Ishikawa (cell line): ENCODE measurements around the gene FAM222A.

Experiments used
- CEBPB ChIP-seq: IDR thresholded peaks from 2 replicates; pipeline ENCODE4 v1.6.1; 2012
- CREB1 ChIP-seq: IDR thresholded peaks from 2 replicates; pipeline ENCODE4 v1.6.1; 2012; ENCODE audit warnings: low read depth
- EGR1 ChIP-seq: IDR thresholded peaks from 2 replicates; pipeline ENCODE4 v1.6.1; 2012
- EP300 ChIP-seq: IDR thresholded peaks from 2 replicates; pipeline ENCODE4 v1.6.1; 2012; ENCODE audit warnings: borderline replicate concordance
- FOXM1 ChIP-seq: IDR thresholded peaks from 2 replicates; pipeline ENCODE4 v1.6.1; 2012; ENCODE audit warnings: low read depth, borderline replicate concordance
- NFIC ChIP-seq: IDR thresholded peaks from 2 replicates; pipeline ENCODE4 v1.6.1; 2012
- RAD21 ChIP-seq: IDR thresholded peaks from 2 replicates; pipeline ENCODE4 v1.6.1; 2012; ENCODE audit warnings: low read depth
- REST ChIP-seq: IDR thresholded peaks from 2 replicates; pipeline ENCODE4 v1.6.1; 2012; ENCODE audit warnings: low read depth, mild to moderate bottlenecking
- TAF1 ChIP-seq: IDR thresholded peaks from 2 replicates; pipeline ENCODE4 v1.6.1; 2012; ENCODE audit warnings: low read depth, mild to moderate bottlenecking
- TCF12 ChIP-seq: IDR thresholded peaks from 2 replicates; pipeline ENCODE4 v1.6.1; 2012; ENCODE audit warnings: low read depth
- TEAD4 ChIP-seq: IDR thresholded peaks from 2 replicates; pipeline ENCODE4 v1.6.1; 2012
- YY1 ChIP-seq: IDR thresholded peaks from 2 replicates; pipeline ENCODE4 v1.6.1; 2012; ENCODE audit warnings: low read depth
- ZBTB7A ChIP-seq: IDR thresholded peaks from 2 replicates; pipeline ENCODE4 v1.6.1; 2012; ENCODE audit warnings: low read depth
- TF ChIP-seq, protein P1 (sequence below): IDR thresholded peaks from 2 replicates; pipeline ENCODE4 v1.6.1; 2012
- TF ChIP-seq, protein P2 (sequence below): IDR thresholded peaks from 2 replicates; pipeline ENCODE4 v1.6.1; 2012

Gene FAM222A

GRCh38 chr12:109737631-109738030, 24.0 kb downstream of the FAM222A start:
- TF ChIP-seq EP300 (no peak), REST (no peak), TAF1 (no peak), NFIC (no peak), CREB1 (no peak), TEAD4 (no peak), TCF12 (no peak), EGR1 (no peak), RAD21 (no peak), CEBPB (no peak)
- TF ChIP-seq, protein P1, sequence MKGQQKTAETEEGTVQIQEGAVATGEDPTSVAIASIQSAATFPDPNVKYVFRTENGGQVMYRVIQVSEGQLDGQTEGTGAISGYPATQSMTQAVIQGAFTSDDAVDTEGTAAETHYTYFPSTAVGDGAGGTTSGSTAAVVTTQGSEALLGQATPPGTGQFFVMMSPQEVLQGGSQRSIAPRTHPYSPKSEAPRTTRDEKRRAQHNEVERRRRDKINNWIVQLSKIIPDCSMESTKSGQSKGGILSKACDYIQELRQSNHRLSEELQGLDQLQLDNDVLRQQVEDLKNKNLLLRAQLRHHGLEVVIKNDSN: no peak
- TF ChIP-seq, protein P2, sequence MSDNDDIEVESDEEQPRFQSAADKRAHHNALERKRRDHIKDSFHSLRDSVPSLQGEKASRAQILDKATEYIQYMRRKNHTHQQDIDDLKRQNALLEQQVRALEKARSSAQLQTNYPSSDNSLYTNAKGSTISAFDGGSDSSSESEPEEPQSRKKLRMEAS: no peak

GRCh38 chr12:109738209-109738608, 24.6 kb downstream of the FAM222A start:
- TF ChIP-seq CEBPB: no peak
- TF ChIP-seq EGR1: no peak
- no peak for TF ChIP-seq REST
- TF ChIP-seq TAF1: no peak
- no peak for TF ChIP-seq CREB1
- TF ChIP-seq, protein P1: no peak
- no peak for TF ChIP-seq FOXM1
- TF ChIP-seq, protein P2: no peak
- no peak for TF ChIP-seq YY1
- TF ChIP-seq EP300: no peak
- TF ChIP-seq TCF12: no peak
- TF ChIP-seq TEAD4: no peak
- no peak for TF ChIP-seq NFIC
- TF ChIP-seq RAD21: no peak

DNA sequence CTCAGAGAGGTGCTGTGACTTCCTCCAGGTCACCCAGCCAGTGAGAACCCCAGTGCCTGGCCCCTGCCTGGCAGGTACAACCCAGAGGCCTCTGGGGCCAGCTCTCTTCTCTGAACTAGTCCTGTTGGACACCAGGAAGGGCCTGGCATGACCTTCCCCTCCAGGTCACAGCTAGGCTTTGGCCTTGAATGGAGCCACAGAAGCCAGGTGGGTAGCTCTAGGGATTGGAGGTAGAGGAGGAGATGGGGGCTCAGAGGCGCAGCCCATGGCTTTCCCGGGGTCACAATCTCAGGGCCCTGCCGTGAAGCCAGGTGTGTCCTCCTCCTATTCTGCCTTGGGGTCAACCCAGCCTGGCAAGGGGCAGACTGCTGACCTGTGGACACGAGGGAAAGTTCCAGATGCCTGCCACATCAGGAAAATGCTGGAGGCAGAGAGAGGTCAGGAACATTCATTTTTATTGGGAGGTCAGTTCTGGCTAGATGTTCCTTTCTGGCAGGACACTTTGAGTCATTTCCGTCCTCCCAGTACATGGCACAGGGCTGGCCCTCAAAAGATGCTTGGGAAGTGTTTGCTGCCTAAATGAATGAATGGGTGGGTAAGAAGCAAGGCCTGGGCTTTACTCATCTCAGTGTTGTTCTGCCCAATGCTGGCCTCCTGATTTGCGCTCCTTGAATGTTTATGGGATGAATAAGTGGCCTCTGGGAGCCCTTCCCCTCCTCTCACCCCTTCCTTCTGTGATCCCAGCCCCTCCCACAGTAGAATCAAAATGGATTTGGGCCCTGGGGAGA, 25.4 kb downstream of the FAM222A start:
- TF ChIP-seq EGR1 (no peak), RAD21 (no peak), NFIC (no peak), CREB1 (no peak), REST (no peak), CEBPB (no peak), FOXM1 (no peak), TEAD4 (no peak), EP300 (no peak), YY1 (no peak), ZBTB7A (no peak), TAF1 (no peak), TCF12 (no peak)
- TF ChIP-seq, protein P1: no peak
- TF ChIP-seq, protein P2: no peak
